ENCODE measurements around the gene LEAP2.

LEAP2 gene

DNA sequence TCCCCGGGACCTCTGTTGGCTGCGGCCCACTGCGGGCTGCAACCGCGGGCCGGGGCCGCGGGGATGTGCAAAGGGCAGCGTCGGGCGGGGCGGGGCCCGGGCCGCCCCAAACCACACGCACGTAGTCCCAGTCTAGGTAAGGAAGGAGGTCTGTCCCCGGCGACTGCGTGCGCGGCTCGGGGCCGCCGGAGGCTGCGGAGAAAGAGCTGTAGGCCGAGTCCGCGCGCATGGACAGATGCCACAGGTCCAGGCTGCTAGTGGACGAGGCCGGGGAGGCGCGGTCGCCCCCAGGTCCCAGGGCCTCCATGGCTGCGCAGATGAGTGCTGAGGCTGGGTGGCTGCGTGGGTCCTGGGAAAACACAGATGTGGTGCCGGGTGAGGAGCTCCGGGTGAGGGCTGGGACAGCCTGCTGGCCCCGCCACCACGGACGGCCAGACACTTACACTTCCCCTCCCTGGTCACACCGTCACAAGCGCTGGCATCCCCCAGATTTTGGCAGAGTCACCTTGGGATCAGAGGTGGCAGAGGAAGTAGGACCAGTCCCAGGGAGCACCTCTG is 47.6 kb upstream of the LEAP2 start:
- Histone ChIP-seq H3K4me2 (ENCODE audit: low read depth, low read length, poor library complexity, severe bottlenecking) (no peak overlapping the region), H3K9me2 (replicated peaks; ENCODE audit: insufficient read depth, low read length) (no peaks in the 10 kb centered on the region), H3K27ac (ENCODE audit: low read depth, low read length) (no peak overlapping the region), H2AFZ (ENCODE audit: low read depth, low read length, severe bottlenecking) (no peak overlapping the region), H3K36me3 (ENCODE audit: low read length) (no peaks in the 10 kb centered on the region), H4K20me1 (ENCODE audit: low read depth, low read length) (no peaks in the 10 kb centered on the region), H3K4me3 (ENCODE audit: insufficient read depth, low read length, poor library complexity, severe bottlenecking) (no peak overlapping the region), H3K27me3 (ENCODE audit: low read length) (no peaks in the 10 kb centered on the region), H3F3A (ENCODE audit: insufficient read depth) (no peaks in the 10 kb centered on the region), H3K79me2 (ENCODE audit: insufficient read depth, low read length) (no peaks in the 10 kb centered on the region), H3K9ac (ENCODE audit: low read length) (no peak overlapping the region), H3K9me3 (ENCODE audit: insufficient read depth, low read length) (no peaks in the 10 kb centered on the region)
- TF ChIP-seq, protein P1, sequence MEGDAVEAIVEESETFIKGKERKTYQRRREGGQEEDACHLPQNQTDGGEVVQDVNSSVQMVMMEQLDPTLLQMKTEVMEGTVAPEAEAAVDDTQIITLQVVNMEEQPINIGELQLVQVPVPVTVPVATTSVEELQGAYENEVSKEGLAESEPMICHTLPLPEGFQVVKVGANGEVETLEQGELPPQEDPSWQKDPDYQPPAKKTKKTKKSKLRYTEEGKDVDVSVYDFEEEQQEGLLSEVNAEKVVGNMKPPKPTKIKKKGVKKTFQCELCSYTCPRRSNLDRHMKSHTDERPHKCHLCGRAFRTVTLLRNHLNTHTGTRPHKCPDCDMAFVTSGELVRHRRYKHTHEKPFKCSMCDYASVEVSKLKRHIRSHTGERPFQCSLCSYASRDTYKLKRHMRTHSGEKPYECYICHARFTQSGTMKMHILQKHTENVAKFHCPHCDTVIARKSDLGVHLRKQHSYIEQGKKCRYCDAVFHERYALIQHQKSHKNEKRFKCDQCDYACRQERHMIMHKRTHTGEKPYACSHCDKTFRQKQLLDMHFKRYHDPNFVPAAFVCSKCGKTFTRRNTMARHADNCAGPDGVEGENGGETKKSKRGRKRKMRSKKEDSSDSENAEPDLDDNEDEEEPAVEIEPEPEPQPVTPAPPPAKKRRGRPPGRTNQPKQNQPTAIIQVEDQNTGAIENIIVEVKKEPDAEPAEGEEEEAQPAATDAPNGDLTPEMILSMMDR (IDR thresholded peaks at IDR 0.05; ENCODE audit: insufficient read depth, low read length, poor library complexity, severe bottlenecking), result no peak
- TF ChIP-seq EZH2phosphoT487 (conservative IDR thresholded peaks at IDR 0.05; ENCODE audit: low read length), result no peak

GRCh38 chr5:132826424-132827082 is 46.9 kb upstream of the LEAP2 start:
- H3K9me2 ChIP-seq (replicated peaks; ENCODE audit: insufficient read depth, low read length), result no peaks in the 10 kb centered on the region
- no peak for TF ChIP-seq EZH2phosphoT487 (conservative IDR thresholded peaks at IDR 0.05; ENCODE audit: low read length)
- TF ChIP-seq, protein P1 (IDR thresholded peaks at IDR 0.05; ENCODE audit: insufficient read depth, low read length, poor library complexity, severe bottlenecking), result no peak
- H3F3A ChIP-seq (ENCODE audit: insufficient read depth), result no peaks in the 10 kb centered on the region
- H2AFZ ChIP-seq (ENCODE audit: low read depth, low read length, severe bottlenecking), result no peak overlapping the region
- no peak overlapping the region for H3K4me3 ChIP-seq (ENCODE audit: insufficient read depth, low read length, poor library complexity, severe bottlenecking)
- no peaks in the 10 kb centered on the region for H3K9me3 ChIP-seq (ENCODE audit: insufficient read depth, low read length)
- no peaks in the 10 kb centered on the region for H3K79me2 ChIP-seq (ENCODE audit: insufficient read depth, low read length)
- H3K27me3 ChIP-seq (ENCODE audit: low read length), result no peaks in the 10 kb centered on the region
- H3K27ac ChIP-seq (ENCODE audit: low read depth, low read length), result no peak overlapping the region
- H3K9ac ChIP-seq (ENCODE audit: low read length), result no peak overlapping the region
- H3K4me2 ChIP-seq (ENCODE audit: low read depth, low read length, poor library complexity, severe bottlenecking), result no peak overlapping the region
- H3K36me3 ChIP-seq (ENCODE audit: low read length), result no peaks in the 10 kb centered on the region
- no peaks in the 10 kb centered on the region for H4K20me1 ChIP-seq (ENCODE audit: low read depth, low read length)

GRCh38 chr5:132827943-132828673 is 45.4 kb upstream of the LEAP2 start:
- H3K27me3 ChIP-seq (ENCODE audit: low read length), result no peaks in the 10 kb centered on the region
- H3K9me2 ChIP-seq (replicated peaks; ENCODE audit: insufficient read depth, low read length), result no peaks in the 10 kb centered on the region
- H2AFZ ChIP-seq (ENCODE audit: low read depth, low read length, severe bottlenecking), result no peak overlapping the region
- no peaks in the 10 kb centered on the region for H3K36me3 ChIP-seq (ENCODE audit: low read length)
- no peaks in the 10 kb centered on the region for H4K20me1 ChIP-seq (ENCODE audit: low read depth, low read length)
- H3K4me2 ChIP-seq (ENCODE audit: low read depth, low read length, poor library complexity, severe bottlenecking), result no peak overlapping the region
- TF ChIP-seq, protein P1 (IDR thresholded peaks at IDR 0.05; ENCODE audit: insufficient read depth, low read length, poor library complexity, severe bottlenecking), result no peak
- TF ChIP-seq EZH2phosphoT487 (conservative IDR thresholded peaks at IDR 0.05; ENCODE audit: low read length), result no peak
- no peaks in the 10 kb centered on the region for H3K79me2 ChIP-seq (ENCODE audit: insufficient read depth, low read length)
- H3K27ac ChIP-seq (ENCODE audit: low read depth, low read length), result no peak overlapping the region
- no peaks in the 10 kb centered on the region for H3F3A ChIP-seq (ENCODE audit: insufficient read depth)
- H3K9ac ChIP-seq (ENCODE audit: low read length), result no peak overlapping the region
- no peak overlapping the region for H3K4me3 ChIP-seq (ENCODE audit: insufficient read depth, low read length, poor library complexity, severe bottlenecking)
- no peaks in the 10 kb centered on the region for H3K9me3 ChIP-seq (ENCODE audit: insufficient read depth, low read length)

Data from SU-DHL-6 (cell line).